Bone marrow (tissue), 2 donors: ENCODE data around the gene NQO2.

Source experiments
- DNase-seq, 2 donors: peaks; one replicate each; lab custom pipeline; 2025; lab: John Stamatoyannopoulos, UW

NQO2 gene

GRCh38 chr6:2999618-3000557 is at the start of gene NQO2:
TSS of gene NQO2 (plus strand) at chr6:2999894. CDS start at chr6:3006553, 6,659 bp downstream.
- peak; percentile 56 to 93 for DNase-seq

- DNase-seq = no peak
Observed at GRCh38 chr6:2950713-2951112, 49.0 kb upstream of the NQO2 start.

- DNase-seq = no peak
Observed at GRCh38 chr6:2951728-2952127, 48.0 kb upstream of the NQO2 start.

- DNase-seq = peak; percentile 53 to 92
Observed at GRCh38 chr6:2952557-2953095, 47.1 kb upstream of the NQO2 start.

GRCh38 chr6:2953098-2953497 is 46.6 kb upstream of the NQO2 start:
- no peak for DNase-seq

GRCh38 chr6:2956930-2957685 is 42.6 kb upstream of the NQO2 start:
- DNase-seq = no peak

GRCh38 chr6:2957696-2958330 is 41.9 kb upstream of the NQO2 start:
- DNase-seq = no peak

GRCh38 chr6:2958331-2958711 is 41.4 kb upstream of the NQO2 start:
- no peak for DNase-seq

- DNase-seq = no peak
Observed at GRCh38 chr6:2958776-2959175, 40.9 kb upstream of the NQO2 start.

GRCh38 chr6:2959909-2960719 is 39.6 kb upstream of the NQO2 start:
- DNase-seq = no peak

GRCh38 chr6:2960935-2961334 is 38.8 kb upstream of the NQO2 start:
- DNase-seq = no peak

GRCh38 chr6:2961506-2961905 is 38.2 kb upstream of the NQO2 start:
- DNase-seq = no peak

GRCh38 chr6:2962004-2962403 is 37.7 kb upstream of the NQO2 start:
- DNase-seq = no peak

GRCh38 chr6:2962636-2963035 is 37.1 kb upstream of the NQO2 start:
- no peak for DNase-seq

GRCh38 chr6:2963756-2964155 is 35.9 kb upstream of the NQO2 start:
- no peak for DNase-seq

- DNase-seq = no peak
Observed at GRCh38 chr6:2964793-2965505, 34.7 kb upstream of the NQO2 start.

GRCh38 chr6:2966347-2966746 is 33.3 kb upstream of the NQO2 start:
- no peak for DNase-seq

- DNase-seq = no peak
Observed at GRCh38 chr6:2967936-2968335, 31.8 kb upstream of the NQO2 start.

- DNase-seq = no peak
Observed at GRCh38 chr6:2968600-2969135, 31.0 kb upstream of the NQO2 start.

GRCh38 chr6:2969549-2969948 is 30.1 kb upstream of the NQO2 start:
- no peak for DNase-seq
